ENCODE data around the gene TAL2. TPM values are rescaled to one million over a fixed set of nuclear protein-coding genes. Genes with fewer than 3 reads are reported as not detected.

Gene TAL2
- total RNA-seq, 4 donors from 2014 or later: not detected

- 14 to 16% methylated on average over 15 of the region's 15 CpGs for WGBS, 2 donors
- no peak for TF ChIP-seq POLR2A (IDR thresholded peaks at IDR 0.05)
- TF ChIP-seq, protein P1, sequence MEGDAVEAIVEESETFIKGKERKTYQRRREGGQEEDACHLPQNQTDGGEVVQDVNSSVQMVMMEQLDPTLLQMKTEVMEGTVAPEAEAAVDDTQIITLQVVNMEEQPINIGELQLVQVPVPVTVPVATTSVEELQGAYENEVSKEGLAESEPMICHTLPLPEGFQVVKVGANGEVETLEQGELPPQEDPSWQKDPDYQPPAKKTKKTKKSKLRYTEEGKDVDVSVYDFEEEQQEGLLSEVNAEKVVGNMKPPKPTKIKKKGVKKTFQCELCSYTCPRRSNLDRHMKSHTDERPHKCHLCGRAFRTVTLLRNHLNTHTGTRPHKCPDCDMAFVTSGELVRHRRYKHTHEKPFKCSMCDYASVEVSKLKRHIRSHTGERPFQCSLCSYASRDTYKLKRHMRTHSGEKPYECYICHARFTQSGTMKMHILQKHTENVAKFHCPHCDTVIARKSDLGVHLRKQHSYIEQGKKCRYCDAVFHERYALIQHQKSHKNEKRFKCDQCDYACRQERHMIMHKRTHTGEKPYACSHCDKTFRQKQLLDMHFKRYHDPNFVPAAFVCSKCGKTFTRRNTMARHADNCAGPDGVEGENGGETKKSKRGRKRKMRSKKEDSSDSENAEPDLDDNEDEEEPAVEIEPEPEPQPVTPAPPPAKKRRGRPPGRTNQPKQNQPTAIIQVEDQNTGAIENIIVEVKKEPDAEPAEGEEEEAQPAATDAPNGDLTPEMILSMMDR (IDR thresholded peaks at IDR 0.05): no peak
- Histone ChIP-seq H3K9me3 (no peaks in the 10 kb centered on the region), H3K27ac (peak overlapping the region in 1 of 3 donors; percentile 77), H3K4me3 (replicated peaks in 1 of 3) (peak overlapping the region in 2 of 3 donors; percentile 1 to 68), H3K36me3 (no peaks in the 10 kb centered on the region), H3K4me1 (peaks cover 6 to 30% of the 10 kb centered on the region in 2 donors), H3K27me3 (no peaks in the 10 kb centered on the region)
- intact Hi-C loops (cut with DNase I): no loop called here
- DNase-seq: no peak
Observed at GRCh38 chr9:105693435-105694189, 31.4 kb downstream of the TAL2 start.

- H3K27ac ChIP-seq: peak within 1 kb of the TSS; percentile 37 to 82 (median 77)
- intact Hi-C loops (cut with DNase I): no loop called here
- no peaks in the 10 kb centered on the region for H3K36me3 ChIP-seq
- H3K9me3 ChIP-seq: no peaks in the 10 kb centered on the region
- DNase-seq: peak; percentile 86 to 90
- WGBS, 2 donors: 0 to 1% methylated on average over 17 to 32 of the region's 65 CpGs
- H3K4me1 ChIP-seq: peaks cover 6 to 30% of the 10 kb centered on the region in 2 donors
- H3K27me3 ChIP-seq: no peaks in the 10 kb centered on the region
- peak within 1 kb of the TSS; percentile 18 to 68 (median 39) for H3K4me3 ChIP-seq (replicated peaks in 1 of 3)
- TF ChIP-seq, protein P1 (IDR thresholded peaks at IDR 0.05): no peak
- TF ChIP-seq POLR2A (IDR thresholded peaks at IDR 0.05): peak; percentile 49 to 93
Observed at GRCh38 chr9:105694190-105694847, 32.1 kb downstream of the TAL2 start, which contains the start of gene TMEM38B. Gene TMEM38B (plus strand): TSS chr9:105694541. CDS start chr9:105694661, 120 bp downstream.

GRCh38 chr9:105694848-105695581, 32.8 kb downstream of the TAL2 start:
- no peaks in the 10 kb centered on the region for H3K27me3 ChIP-seq
- peaks cover 6 to 30% of the 10 kb centered on the region in 2 donors for H3K4me1 ChIP-seq
- H3K27ac ChIP-seq: peak overlapping the region; percentile 37 to 82 (median 77)
- 3 to 11% methylated on average over 10 to 34 of the region's 42 CpGs for WGBS, 2 donors
- no peaks in the 10 kb centered on the region for H3K9me3 ChIP-seq
- peak in 1 of 2 donors; percentile 38 for TF ChIP-seq POLR2A (IDR thresholded peaks at IDR 0.05)
- TF ChIP-seq, protein P1 (IDR thresholded peaks at IDR 0.05): no peak
- peak; percentile 79 to 82 for DNase-seq
- intact Hi-C loops (cut with DNase I): no loop called here
- H3K4me3 ChIP-seq (replicated peaks in 1 of 3): peak overlapping the region; percentile 18 to 68 (median 39)
- no peaks in the 10 kb centered on the region for H3K36me3 ChIP-seq

- no peaks in the 10 kb centered on the region for H3K27me3 ChIP-seq
- no peaks in the 10 kb centered on the region for H3K9me3 ChIP-seq
- H3K4me1 ChIP-seq: peaks cover 6 to 30% of the 10 kb centered on the region in 2 donors
- H3K27ac ChIP-seq: no peak overlapping the region
- no peaks in the 10 kb centered on the region for H3K36me3 ChIP-seq
- H3K4me3 ChIP-seq (replicated peaks in 1 of 3): no peak overlapping the region
- no peak for DNase-seq
- TF ChIP-seq, protein P1 (IDR thresholded peaks at IDR 0.05): no peak
- TF ChIP-seq POLR2A (IDR thresholded peaks at IDR 0.05): no peak
- intact Hi-C loops (cut with DNase I): no loop called here
- WGBS, 2 donors: 96 to 97% methylated on average over 12 of the region's 12 CpGs
Observed at GRCh38 chr9:105696219-105696793, 34.0 kb downstream of the TAL2 start.
